GM19468 (cell line): Measurements from ENCODE around the gene TEX14.
A peak's percentile ranks its signal among the peaks of the same experiment; 100 is the strongest.
"Not testable (repeated sequence)": the region's sequence is repeated elsewhere in the genome, so short reads cannot be mapped to it uniquely, and the experiment has no call there.

Experiments
- ATAC-seq: cut with Tn5 transposase; IDR thresholded peaks from one replicate; pipeline ENCODE4 v1.9.1; 2021; ENCODE audit warnings: mild to moderate bottlenecking, moderate library complexity, moderate number of reproducible peaks; ENCODE audit not compliant: unreplicated experiment; ENCODE audit errors: extremely low read depth

The TEX14 gene

GRCh38 chr17:58693208-58693607 lies 1.4 kb upstream of the TEX14 start:
- ATAC-seq, result no peak

DNA sequence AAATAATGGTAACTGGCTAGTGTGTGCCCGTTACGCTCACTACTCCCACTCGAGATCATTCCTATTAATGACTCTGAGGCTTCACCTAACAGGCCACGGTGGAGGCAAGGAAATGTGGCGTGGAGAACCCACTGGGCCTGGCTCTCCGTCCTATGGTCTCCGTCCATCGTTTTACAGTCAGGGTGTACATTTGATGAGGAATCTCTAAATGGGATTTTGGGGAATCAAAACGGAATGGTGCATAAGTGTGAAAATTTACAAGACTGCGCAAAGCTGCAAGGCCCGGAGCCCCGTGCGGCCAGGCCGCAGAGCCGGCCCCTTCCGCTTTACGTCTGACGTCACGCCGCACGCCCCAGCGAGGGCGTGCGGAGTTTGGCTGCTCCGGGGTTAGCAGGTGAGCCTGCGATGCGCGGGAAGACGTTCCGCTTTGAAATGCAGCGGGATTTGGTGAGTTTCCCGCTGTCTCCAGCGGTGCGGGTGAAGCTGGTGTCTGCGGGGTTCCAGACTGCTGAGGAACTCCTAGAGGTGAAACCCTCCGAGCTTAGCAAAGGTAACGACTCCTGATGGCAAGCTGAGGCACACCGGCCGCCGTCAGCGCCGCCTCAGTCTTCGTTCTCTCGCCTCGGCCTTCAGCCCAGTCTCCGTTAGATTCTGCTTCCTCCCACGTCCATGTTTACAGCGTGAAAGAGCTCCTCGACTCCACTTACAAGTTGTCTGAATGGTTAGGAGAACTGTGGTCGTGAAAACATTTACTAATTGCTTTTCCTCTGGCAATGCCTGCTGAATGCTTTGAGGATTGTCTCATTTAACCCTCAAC lies 602 bp upstream of the TEX14 start, which contains the start of gene RAD51C:
Gene RAD51C, plus strand, starts transcription at position 364 of the 817 bp plus-strand sequence. Its CDS starts 42 bp downstream, at position 406.
- peak; percentile 87 for ATAC-seq

DNA sequence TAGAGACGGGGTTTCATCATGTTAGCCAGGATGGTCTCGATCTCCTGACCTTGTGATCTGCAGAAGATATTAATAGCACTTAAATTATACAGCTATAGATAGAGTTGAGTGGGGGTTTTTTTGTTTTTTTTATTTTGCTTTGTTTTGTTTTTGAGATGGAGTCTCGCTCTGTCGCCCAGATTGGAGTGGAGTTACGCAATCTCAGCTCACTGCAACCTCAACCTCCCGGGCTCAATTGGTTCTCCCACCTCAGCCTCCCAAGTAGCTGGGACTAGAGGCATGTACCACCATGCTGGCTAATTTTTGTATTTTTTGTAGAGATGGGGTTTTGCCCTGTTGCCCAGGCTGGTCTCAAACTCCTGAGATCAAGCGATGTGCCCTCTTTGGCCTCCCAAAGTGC lies 1.8 kb downstream of the TEX14 start:
- not testable (repeated sequence) for ATAC-seq

GRCh38 chr17:58688521-58688920 lies 3.3 kb downstream of the TEX14 start:
- no peak for ATAC-seq

- no peak for ATAC-seq
Measured at GRCh38 chr17:58686980-58687379, 4.9 kb downstream of the TEX14 start.

DNA sequence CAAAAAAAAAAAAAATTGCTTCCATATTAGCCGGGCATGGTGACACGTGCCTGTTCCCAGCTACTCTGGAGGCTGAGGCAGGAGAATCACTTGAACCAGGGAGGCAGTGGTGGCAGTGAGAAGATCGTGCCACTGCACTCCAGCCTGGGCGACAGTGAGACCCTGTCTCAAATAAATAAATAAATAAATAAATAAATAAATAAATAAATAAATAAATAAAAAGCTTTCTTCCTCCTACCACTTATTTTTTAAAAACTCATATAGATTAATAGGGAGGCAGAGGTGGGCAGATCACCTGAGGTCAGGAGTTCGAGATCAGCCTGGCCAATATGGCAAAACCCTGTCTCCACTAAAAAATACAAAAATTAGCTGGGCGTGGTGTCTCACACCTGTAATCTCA lies 7.4 kb downstream of the TEX14 start:
- not testable (repeated sequence) for ATAC-seq

- ATAC-seq, result no peak
Measured at GRCh38 chr17:58684003-58684402, 7.8 kb downstream of the TEX14 start.

- ATAC-seq, result no peak
Measured at GRCh38 chr17:58680038-58680369, 11.8 kb downstream of the TEX14 start.

GRCh38 chr17:58679263-58680037 lies 12.4 kb downstream of the TEX14 start:
- no peak for ATAC-seq

DNA sequence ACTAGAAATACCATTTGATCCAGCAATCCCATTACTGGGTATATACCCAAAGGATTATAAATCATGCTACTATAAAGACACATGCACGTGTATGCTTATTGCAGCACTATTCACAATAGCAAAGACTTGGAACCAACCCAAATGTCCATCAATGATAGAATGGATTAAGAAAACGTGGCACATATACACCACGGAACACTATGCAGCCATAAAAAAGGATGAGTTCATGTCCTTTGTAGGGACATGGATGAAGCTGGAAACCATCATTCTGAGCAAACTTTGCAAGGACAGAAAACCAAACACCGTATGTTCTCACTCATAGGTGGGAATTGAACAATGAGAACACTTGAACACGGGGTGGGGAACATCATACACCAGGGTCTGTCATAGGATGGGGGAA lies 13.6 kb downstream of the TEX14 start:
- not testable (repeated sequence) for ATAC-seq

DNA sequence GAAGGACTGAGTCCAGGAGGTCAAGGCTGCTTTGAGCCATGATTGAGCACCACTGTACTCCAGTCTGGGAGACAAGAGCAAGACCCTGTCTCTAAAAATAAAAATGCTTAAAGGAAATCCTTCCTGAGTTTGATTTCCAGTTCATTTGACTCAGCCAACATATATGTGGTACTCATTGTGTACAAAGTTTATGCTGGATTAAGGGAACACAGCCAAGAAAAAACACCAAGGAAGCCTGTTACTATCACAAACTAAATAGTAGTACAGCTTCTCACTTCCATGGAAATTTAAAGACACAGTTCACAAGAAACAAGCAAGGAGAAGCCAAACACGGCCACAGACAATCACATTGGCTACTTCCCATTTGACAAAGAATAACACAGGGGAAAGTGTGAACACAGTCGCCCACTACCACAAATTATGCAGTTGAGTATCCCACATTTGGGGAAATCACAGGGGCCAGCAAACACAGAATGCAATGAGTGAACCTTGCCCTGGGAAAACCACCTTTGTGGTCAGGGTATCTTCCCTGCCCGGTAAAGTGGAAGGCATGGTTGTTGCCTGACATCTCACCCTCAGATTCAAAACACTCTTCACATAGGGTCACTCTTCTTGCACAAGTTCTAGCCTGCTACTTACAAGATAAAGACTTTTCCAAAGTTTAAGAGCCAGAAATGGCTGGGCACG lies 14.5 kb downstream of the TEX14 start:
- no peak for ATAC-seq

DNA sequence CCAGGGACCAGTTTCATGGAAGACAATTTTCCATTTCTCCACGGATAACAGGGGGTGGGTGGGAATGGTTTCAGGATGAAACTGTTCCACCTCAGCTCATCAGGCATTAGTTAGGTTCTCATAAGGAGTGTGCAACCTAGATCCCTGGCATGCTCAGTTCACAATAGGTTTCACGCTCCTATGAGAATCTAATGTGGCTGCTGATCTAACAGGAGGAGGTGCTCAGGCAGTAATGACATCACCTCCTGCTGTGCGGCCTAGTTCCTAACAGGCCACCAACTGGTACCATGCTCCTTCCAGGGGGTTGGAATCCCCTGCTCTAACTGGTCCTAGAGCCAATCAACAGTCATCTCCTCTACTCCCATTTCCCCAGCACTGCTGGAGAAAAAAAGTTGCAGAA lies 19.9 kb downstream of the TEX14 start:
- no peak for ATAC-seq

GRCh38 chr17:58669853-58670252 lies 22.0 kb downstream of the TEX14 start:
- ATAC-seq, result no peak

GRCh38 chr17:58668598-58668935 lies 23.3 kb downstream of the TEX14 start:
- ATAC-seq, result no peak

DNA sequence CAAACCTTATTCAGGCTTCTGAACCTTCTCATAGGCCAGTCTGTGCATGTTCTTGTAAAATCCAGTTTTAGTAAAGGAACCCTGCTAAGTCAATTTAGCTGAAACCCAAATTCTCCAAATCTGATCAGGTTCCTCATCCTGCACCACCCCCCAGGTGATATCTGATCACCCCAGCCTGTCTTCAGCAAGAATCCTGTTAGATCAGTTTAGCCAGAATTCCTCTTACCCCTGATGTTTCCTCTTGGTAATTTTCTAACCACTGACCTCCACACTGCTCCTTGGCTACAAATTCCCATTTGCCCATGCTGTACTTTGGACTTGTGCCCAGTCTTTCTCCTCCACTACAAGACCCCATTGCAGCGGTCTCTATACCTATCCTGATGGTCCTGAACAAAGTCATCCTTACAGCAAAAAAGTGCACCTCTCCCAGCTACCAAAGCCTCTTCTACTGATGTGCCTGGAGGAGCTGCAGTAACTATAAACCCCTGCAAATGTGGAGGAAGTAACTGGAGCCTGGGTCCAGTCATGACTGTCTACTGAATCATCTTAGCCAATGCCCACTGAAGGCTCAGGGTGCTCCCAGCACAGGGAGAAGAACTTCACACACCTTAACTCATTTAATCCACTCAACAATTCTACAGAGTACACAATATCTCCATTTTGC lies 23.8 kb downstream of the TEX14 start:
- ATAC-seq, result no peak

DNA sequence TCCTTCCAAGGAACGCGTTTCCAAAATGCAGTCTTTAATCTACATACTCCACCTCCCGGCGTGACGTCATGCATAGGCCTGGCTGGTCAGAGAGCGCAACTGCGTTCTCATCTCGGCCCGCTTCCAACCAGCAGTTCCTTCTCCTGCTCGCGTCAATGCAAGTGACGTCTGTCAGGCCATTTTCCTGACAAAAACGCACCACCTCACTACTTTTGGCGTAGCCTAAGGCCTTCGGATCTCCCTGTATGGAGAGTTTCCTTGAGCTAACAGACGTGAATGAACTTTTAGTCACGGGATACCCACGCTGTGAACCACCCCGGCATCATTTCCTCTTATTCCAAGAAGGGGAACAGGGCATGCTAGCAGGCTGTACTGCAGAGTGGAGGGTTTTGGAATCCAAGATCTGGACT lies 25.0 kb downstream of the TEX14 start:
- no peak for ATAC-seq

DNA sequence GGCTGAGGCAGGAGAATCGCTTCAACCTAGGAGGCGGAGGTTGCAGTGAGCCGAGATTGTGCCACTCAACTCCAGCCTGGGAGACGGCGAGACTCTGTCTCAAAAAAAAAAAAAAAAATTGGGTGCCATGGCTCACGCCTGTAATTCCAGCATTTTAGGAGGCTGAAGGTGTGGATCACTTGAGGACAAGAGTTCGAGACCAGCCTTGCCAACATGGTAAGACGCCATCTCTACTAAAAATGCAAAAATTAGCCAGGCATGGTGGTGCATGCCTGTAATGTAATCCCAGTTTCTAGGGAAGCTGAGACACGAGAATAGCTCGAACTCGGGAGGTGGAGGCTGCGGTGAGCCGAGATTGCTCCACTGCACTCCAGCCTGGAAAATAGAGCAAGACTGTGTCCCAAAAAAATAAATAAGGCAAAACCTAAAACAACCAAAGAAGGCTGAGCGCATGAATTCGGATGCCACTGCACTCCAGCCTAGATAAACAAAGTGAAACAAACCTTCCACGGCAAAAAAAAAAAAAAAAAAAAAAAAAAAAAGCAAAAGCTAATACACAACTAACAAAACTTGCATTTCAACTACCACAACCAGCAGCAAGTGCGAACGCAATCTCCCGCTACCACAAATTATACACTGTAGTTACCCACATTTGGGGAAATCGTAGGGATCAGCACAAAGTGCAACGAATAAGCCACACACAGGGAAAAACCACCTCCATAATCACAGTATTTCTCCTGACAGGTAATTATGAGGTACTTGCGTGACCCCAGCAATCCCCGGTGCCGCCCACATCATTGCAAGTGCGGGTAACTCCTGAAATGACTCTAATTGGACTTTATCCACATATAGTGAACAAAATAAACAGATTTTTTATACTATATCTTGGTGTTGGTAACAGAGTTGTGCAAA lies 25.6 kb downstream of the TEX14 start:
- no peak for ATAC-seq

DNA sequence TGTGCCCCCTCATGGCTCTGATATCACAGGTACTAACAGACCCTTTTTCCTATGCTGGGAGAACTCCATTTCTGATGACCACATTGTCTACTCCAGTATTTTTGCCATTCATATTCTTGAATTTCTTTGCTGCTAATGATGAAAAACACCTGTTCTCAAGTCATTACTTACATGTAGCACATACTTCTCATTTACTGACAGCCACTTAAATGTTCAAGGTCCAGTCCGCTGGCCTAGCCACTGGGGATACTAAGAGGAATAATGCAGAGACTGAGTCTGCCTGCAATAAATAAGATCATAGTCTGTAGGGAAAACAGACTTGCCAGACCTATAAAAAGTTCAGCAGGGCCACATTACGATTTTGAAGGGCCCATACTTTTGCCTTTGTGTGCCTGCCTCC lies 27.5 kb downstream of the TEX14 start:
- ATAC-seq, result no peak

- no peak for ATAC-seq
Measured at GRCh38 chr17:58661499-58661898, 30.3 kb downstream of the TEX14 start.

DNA sequence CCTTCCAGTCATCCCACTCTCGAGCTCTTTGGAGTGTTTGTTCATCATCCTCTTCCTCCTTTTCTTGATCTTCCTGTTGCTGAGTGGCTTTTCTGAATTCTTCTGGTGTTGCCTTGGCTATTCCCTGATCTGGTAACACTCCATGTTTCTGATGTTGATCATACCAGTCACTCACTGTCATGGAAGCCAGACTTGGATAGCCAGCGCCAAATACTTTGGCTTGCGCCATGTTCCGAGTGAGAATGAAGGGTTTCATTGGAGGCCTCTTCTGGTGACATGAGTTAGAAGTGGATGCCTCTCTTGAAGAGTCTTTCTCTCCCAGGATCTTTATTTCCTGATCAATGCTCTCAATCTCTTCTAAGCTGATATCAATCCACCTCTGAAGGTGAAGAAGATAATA lies 31.2 kb downstream of the TEX14 start:
- no peak for ATAC-seq
